ENCODE data around the gene ZNF672.

ZNF672 gene

GRCh38 chr1:248858096-248858890 is 20.3 kb downstream of the ZNF672 start:
- Histone ChIP-seq H2BK120ac (ENCODE audit: low read depth, low read length) (peak overlapping the region; percentile 55), H3K23ac (ENCODE audit: low read length in 2 of 2) (peak overlapping the region in 1 of 2 experiments; percentile 34), H3K79me1 (replicated peaks; ENCODE audit: low read length, poor library complexity, severe bottlenecking) (peaks cover 38% of the 10 kb centered on the region), H4K8ac (ENCODE audit: low read length) (peak overlapping the region; percentile 95), H3K14ac (ENCODE audit: low read length in 2 of 2) (peak overlapping the region in 1 of 2 experiments; percentile 2), H3K4me3 (ENCODE audit: insufficient read depth in 1 of 2, low read depth in 1 of 2, low read length in 2 of 2) (peak overlapping the region; percentile 63 to 86), H2BK12ac (ENCODE audit: low read length in 2 of 2) (peak overlapping the region in 1 of 2 experiments; percentile 67), H3K27ac (ENCODE audit: low read length, poor library complexity, severe bottlenecking) (peak overlapping the region; percentile 55), H3K4me2 (ENCODE audit: low read length, poor library complexity, severe bottlenecking) (peak overlapping the region; percentile 94), H3K18ac (ENCODE audit: low read depth in 1 of 2, low read length in 2 of 2) (peak overlapping the region; percentile 58 to 92), H3K9ac (ENCODE audit: low read length) (peak overlapping the region; percentile 92), H3K4ac (ENCODE audit: low read depth in 1 of 2, low read length in 2 of 2) (peak overlapping the region; percentile 74 to 81), H3K36me3 (ENCODE audit: control insufficient read depth in 1 of 2, insufficient read depth in 2 of 2, low read depth in 1 of 2, low read length in 2 of 2) (peaks cover 23 to 25% of the 10 kb centered on the region in 2 experiments), H2BK5ac (ENCODE audit: low read depth, low read length, poor library complexity, severe bottlenecking) (no peak overlapping the region), H3K4me1 (ENCODE audit: control insufficient read depth, insufficient read depth, low read depth, low read length) (peaks cover 28% of the 10 kb centered on the region), H2AFZ (ENCODE audit: low read depth, low read length) (peak overlapping the region; percentile 49), H2AK5ac (ENCODE audit: low read length, severe bottlenecking) (peak overlapping the region; percentile 74), H3K9me3 (ENCODE audit: control insufficient read depth, low read length) (no peaks in the 10 kb centered on the region), H2BK15ac (ENCODE audit: low read depth, poor library complexity, severe bottlenecking) (peak overlapping the region; percentile 89), H3K27me3 (ENCODE audit: control insufficient read depth in 1 of 2, insufficient read depth in 1 of 2, low read length in 2 of 2) (no peaks in the 10 kb centered on the region), H4K91ac (ENCODE audit: low read length) (peak overlapping the region; percentile 80)
- WGBS: 1% methylated on average over 36 of the region's 45 CpGs
- peak; percentile 80 for DNase-seq

DNA sequence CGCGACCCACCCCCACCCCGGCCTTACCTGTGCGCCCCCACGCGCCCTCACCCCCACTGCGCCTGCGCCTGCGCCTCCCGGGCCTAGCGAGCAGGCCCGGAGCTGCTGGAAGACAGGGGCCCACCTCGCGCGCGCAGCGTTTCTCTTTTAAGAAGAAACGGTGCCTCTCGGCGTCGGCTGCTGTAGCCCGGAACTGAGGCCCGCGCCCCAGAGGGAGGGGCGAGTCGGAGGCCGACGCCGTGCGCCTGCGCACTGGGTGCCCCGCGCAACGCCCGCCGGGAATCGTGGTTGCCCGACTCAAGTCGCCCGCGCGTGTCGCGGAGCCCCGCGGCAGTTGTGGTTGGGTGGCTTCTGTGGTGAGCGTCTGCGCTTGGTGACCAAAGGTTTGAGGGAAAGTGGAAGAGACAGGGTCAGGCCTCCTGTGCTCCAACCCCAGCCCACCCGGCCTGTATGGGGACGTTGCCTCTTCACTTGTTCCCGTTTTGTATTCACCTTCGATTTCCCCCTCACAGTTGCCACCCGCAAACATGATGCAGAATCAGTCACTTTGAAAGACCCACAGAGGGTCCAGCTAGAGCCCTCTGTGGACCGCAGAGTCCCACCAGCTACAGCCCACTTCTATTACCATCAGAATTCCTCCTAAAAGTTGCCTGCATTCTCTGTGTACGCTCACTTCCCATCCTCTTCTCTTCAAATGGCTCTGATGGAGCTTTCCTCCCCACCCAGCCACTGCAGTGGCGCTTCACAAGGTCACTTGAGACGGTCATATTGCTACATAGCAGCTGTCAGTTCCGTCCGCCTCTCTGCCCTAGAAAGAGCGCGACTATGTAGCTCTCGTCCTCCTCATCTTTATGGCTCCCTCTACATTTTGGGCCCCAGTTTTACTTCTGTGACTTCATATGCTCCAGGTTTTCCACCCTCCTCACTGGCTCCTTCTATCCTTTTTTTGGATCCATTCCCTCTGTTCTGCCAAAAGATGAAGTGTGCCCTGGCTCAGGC is 21.2 kb downstream of the ZNF672 start, which contains the start of gene ZNF692:
TSS of gene ZNF692 (minus strand) at position 195 of the 999 bp plus-strand sequence. CDS start 776 bp downstream, outside the sequence.
- peak within 1 kb of the TSS; percentile 79 for H2AFZ ChIP-seq (ENCODE audit: low read depth, low read length)
- H3K18ac ChIP-seq (ENCODE audit: low read depth in 1 of 2, low read length in 2 of 2): peak within 1 kb of the TSS; percentile 85 to 92
- peak within 1 kb of the TSS in 1 of 2 experiments; percentile 34 for H3K23ac ChIP-seq (ENCODE audit: low read length in 2 of 2)
- H2AK5ac ChIP-seq (ENCODE audit: low read length, severe bottlenecking): peak within 1 kb of the TSS; percentile 74
- peak within 1 kb of the TSS in 1 of 2 experiments; percentile 5 for H3K14ac ChIP-seq (ENCODE audit: low read length in 2 of 2)
- DNase-seq: peak; percentile 97
- H3K4me1 ChIP-seq (ENCODE audit: control insufficient read depth, insufficient read depth, low read depth, low read length): peaks cover 32% of the 10 kb centered on the region
- H4K8ac ChIP-seq (ENCODE audit: low read length): peak within 1 kb of the TSS; percentile 99
- H3K27ac ChIP-seq (ENCODE audit: low read length, poor library complexity, severe bottlenecking): peak within 1 kb of the TSS; percentile 55
- H3K4me2 ChIP-seq (ENCODE audit: low read length, poor library complexity, severe bottlenecking): peak within 1 kb of the TSS; percentile 94
- peak within 1 kb of the TSS; percentile 74 to 91 for H3K4ac ChIP-seq (ENCODE audit: low read depth in 1 of 2, low read length in 2 of 2)
- H3K4me3 ChIP-seq (ENCODE audit: insufficient read depth in 1 of 2, low read depth in 1 of 2, low read length in 2 of 2): peak within 1 kb of the TSS; percentile 65 to 86
- H2BK12ac ChIP-seq (ENCODE audit: low read length in 2 of 2): peak within 1 kb of the TSS; percentile 31 to 67
- WGBS: 10% methylated on average over 50 of the region's 62 CpGs
- peak within 1 kb of the TSS; percentile 92 for H3K9ac ChIP-seq (ENCODE audit: low read length)
- peaks cover 16% of the 10 kb centered on the region in 2 experiments for H3K36me3 ChIP-seq (ENCODE audit: control insufficient read depth in 1 of 2, insufficient read depth in 2 of 2, low read depth in 1 of 2, low read length in 2 of 2)
- H2BK120ac ChIP-seq (ENCODE audit: low read depth, low read length): peak within 1 kb of the TSS; percentile 55
- peaks cover 31% of the 10 kb centered on the region for H3K79me1 ChIP-seq (replicated peaks; ENCODE audit: low read length, poor library complexity, severe bottlenecking)
- no peak within 1 kb of the TSS for H2BK5ac ChIP-seq (ENCODE audit: low read depth, low read length, poor library complexity, severe bottlenecking)
- peak within 1 kb of the TSS; percentile 87 for H4K91ac ChIP-seq (ENCODE audit: low read length)
- no peaks in the 10 kb centered on the region for H3K27me3 ChIP-seq (ENCODE audit: control insufficient read depth in 1 of 2, insufficient read depth in 1 of 2, low read length in 2 of 2)
- peak within 1 kb of the TSS; percentile 89 for H2BK15ac ChIP-seq (ENCODE audit: low read depth, poor library complexity, severe bottlenecking)
- H3K9me3 ChIP-seq (ENCODE audit: control insufficient read depth, low read length): no peaks in the 10 kb centered on the region

GRCh38 chr1:248860007-248860406 is 22.0 kb downstream of the ZNF672 start:
- no peak for DNase-seq
- WGBS: 97% methylated on average over 4 of the region's 4 CpGs
- no peak overlapping the region for H3K23ac ChIP-seq (ENCODE audit: low read length in 2 of 2)

More at GRCh38 chr1:248860007-248860406, 22.0 kb downstream of the ZNF672 start:
- H2BK120ac ChIP-seq (ENCODE audit: low read depth, low read length): no peak overlapping the region
- H4K8ac ChIP-seq (ENCODE audit: low read length): no peak overlapping the region
- H3K27me3 ChIP-seq (ENCODE audit: control insufficient read depth in 1 of 2, insufficient read depth in 1 of 2, low read length in 2 of 2): no peaks in the 10 kb centered on the region
- no peak overlapping the region for H3K18ac ChIP-seq (ENCODE audit: low read depth in 1 of 2, low read length in 2 of 2)
- no peak overlapping the region for H2BK5ac ChIP-seq (ENCODE audit: low read depth, low read length, poor library complexity, severe bottlenecking)
- peak overlapping the region in 1 of 2 experiments; percentile 86 for H3K4me3 ChIP-seq (ENCODE audit: insufficient read depth in 1 of 2, low read depth in 1 of 2, low read length in 2 of 2)
- peak overlapping the region; percentile 32 for H2AK5ac ChIP-seq (ENCODE audit: low read length, severe bottlenecking)
- H3K9me3 ChIP-seq (ENCODE audit: control insufficient read depth, low read length): no peaks in the 10 kb centered on the region
- H3K36me3 ChIP-seq (ENCODE audit: control insufficient read depth in 1 of 2, insufficient read depth in 2 of 2, low read depth in 1 of 2, low read length in 2 of 2): peaks cover 8 to 11% of the 10 kb centered on the region in 2 experiments
- H2BK15ac ChIP-seq (ENCODE audit: low read depth, poor library complexity, severe bottlenecking): no peak overlapping the region
- no peak overlapping the region for H3K4ac ChIP-seq (ENCODE audit: low read depth in 1 of 2, low read length in 2 of 2)
- H2BK12ac ChIP-seq (ENCODE audit: low read length in 2 of 2): no peak overlapping the region
- no peak overlapping the region for H3K14ac ChIP-seq (ENCODE audit: low read length in 2 of 2)
- peaks cover 28% of the 10 kb centered on the region for H3K79me1 ChIP-seq (replicated peaks; ENCODE audit: low read length, poor library complexity, severe bottlenecking)
- no peak overlapping the region for H2AFZ ChIP-seq (ENCODE audit: low read depth, low read length)
- H3K9ac ChIP-seq (ENCODE audit: low read length): no peak overlapping the region
- no peak overlapping the region for H3K4me2 ChIP-seq (ENCODE audit: low read length, poor library complexity, severe bottlenecking)
- H4K91ac ChIP-seq (ENCODE audit: low read length): no peak overlapping the region
- H3K27ac ChIP-seq (ENCODE audit: low read length, poor library complexity, severe bottlenecking): no peak overlapping the region
- peaks cover 32% of the 10 kb centered on the region for H3K4me1 ChIP-seq (ENCODE audit: control insufficient read depth, insufficient read depth, low read depth, low read length)
